CD4-positive, alpha-beta T cell treated with Interleukin-4 for 1 hour (primary cell): ENCODE data around the gene RFWD3.

Experiments used
- DNase-seq, 2 donors: peaks; one replicate each; pipeline ENCODE4 v3.0.0-alpha.2; 2020 to 2022

Gene RFWD3

DNA sequence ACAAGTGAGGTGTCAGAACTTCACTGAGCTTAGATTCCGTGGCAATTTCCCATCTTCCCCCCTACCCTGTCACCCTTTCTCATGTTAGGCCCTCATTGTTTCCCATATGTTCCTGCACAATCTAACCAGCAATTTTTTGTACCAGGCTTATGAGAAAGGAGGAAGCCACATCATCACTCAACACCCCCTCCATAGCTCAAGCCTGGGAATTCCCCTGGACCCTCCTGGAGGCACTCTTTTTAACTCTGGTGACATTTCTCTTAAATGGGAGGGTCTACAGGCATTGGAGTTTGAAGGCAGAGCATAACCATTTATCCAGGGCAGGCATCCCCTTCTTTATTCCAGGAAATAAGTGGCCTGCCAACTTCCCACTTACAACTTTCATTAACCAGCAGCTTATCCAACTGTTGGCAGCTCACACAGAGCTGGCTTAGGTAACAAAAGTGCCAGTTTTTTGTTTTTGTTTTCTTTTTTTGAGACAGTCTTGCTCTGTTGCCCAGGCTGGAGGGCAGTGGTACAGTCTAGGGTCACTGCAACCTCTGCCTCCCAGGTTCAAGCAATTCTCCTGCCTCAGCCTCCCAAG is 49.4 kb downstream of the RFWD3 start:
- DNase-seq = no peak

DNA sequence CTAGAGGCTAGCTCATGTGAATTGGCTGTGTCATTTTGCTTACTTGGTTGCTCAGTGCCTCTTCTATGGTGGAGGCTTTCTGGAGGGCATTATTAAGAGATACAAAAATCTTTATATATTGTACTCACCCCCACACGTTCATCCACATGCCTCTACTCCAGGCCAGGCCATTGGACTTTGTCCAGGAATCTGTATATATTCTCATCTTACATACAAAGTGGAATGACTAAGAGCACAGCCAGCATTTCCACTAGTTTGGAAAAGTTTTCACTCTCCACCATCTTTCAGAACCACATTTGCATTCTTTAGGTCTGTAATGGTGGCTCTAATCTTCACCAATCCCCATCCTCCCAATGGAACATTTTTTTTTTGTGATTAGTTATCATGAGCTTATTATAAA is 55.0 kb downstream of the RFWD3 start:
- DNase-seq = no peak

DNA sequence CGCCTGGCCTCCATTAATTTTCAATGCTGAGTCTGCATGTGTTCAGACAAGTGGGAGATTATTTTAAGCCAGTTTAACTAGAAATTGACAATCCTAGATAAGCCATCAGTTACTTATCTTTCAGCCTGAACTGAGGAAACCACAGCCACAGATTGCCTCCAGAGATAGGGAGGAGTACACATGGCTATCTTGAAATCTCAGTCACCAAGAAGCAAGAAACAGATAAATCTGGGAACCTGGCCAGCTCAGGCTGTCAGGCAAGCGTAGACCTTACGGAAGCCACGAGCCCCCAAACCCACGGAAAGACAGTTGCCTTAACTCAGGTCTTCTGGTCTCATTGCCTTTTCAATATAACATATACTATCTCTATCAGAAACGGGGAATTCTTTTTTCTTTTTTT is 57.7 kb downstream of the RFWD3 start:
- peak; percentile 62 to 84 for DNase-seq

DNA sequence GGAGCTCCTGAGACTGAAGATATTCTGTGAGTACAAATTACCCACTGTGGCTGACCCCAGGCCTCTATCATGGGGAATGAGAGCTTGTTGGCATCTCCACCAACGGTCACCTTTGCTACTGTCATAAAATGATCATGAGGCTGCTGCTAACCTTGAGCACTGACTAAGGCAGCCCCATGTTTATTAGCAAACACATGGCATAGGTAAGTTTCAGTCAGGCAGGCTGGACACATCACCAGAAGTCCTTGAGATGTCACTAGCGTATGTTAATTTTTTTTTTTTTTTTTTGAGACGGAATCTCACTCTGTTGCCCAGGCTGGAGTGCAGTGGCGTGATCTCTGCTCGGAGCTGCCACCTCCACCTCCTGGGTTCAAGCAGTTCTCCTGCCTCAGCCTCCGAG is 58.3 kb downstream of the RFWD3 start:
- DNase-seq = no peak

DNA sequence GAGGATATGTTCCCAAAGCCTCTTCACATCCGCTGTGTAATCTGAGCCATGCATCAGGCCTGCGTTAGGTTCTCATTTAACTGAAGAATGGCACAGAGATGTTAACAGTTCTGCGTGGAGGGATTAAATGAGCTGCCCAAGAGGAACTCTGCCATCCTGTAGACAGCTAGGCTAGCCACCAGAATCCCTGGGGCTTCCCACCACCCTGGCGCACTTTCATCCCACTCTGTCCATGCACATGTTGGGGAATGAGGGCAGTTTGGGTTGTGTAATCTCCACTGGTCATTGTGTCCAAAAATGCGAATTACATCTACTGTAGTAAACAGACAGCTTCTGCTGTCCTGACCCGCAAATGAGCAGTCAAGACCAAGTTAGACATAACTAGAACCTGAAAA is 58.7 kb downstream of the RFWD3 start:
- no peak for DNase-seq

DNA sequence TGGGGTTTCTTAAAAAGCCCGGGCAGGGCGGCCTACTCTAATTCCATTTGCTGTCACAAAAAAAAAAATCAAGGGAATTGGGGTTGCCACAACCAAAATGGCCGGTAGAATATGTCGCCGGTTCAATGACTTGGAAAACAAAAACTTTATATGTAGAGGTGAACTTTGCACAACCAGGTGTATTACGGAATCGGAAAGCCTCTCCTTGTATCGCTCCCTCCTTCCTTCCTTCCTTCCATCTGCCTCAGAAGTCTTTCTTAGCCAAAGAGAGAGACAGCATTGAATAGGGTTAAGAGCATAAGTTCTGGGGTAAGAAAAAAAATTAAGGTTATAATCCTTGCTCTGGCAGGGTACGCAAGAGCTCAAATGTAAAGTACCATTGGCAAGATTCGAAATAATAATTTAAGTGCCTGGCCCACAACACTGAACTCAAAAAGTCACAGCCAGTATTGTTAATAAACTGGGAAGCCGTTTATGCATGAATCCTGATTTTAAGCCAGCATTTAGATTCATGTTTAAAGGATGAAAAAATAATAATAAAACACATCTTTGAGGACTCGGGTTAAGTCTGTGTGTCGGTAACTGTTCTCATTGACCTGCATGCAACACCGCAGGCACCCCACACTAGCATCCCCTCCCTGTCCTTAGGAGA is 59.2 kb downstream of the RFWD3 start:
- no peak for DNase-seq

DNA sequence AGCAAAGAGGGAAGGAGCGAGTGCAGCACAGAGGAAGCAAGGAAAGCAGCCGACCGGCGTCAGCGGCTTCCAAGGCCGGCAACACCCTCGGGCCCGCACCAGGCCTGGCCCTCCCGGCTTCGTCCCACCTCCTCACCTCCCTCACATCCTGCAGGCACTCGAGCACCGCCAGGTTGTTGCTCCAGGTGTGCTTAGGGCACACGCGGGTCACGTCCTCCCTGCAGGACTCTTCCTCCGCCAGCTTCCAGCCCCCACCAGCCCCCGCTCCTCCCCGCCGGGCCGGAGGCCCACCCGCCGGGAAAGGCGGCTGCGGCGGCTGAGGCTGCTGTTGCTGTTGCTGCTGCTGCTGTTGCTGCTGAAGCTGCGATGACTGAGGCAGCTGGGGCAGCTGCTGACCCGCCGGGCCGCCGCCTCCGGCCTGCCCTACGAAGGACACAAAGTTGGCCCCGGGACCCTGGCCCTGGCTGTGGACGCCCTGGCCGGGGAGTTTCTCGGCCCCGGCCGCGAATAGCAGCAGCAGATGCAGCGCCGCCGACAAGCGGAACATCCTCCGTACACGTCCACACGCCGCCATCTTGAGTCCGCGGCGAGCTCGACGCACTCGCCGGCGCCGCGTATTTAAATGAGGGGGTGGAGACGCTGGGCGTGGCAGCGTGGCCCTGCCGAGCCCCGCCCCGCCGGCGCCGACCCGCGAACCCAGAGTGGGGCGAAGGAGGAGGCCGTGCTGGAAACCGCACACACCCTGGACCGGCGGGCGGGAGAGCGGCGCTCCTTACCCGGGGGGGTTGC is 60.0 kb downstream of the RFWD3 start, which contains the start of gene GLG1:
Gene GLG1 (minus strand): TSS at position 594 of the 789 bp plus-strand sequence. CDS start 20 bp downstream, at position 574.
- peak; percentile 88 to 91 for DNase-seq

DNA sequence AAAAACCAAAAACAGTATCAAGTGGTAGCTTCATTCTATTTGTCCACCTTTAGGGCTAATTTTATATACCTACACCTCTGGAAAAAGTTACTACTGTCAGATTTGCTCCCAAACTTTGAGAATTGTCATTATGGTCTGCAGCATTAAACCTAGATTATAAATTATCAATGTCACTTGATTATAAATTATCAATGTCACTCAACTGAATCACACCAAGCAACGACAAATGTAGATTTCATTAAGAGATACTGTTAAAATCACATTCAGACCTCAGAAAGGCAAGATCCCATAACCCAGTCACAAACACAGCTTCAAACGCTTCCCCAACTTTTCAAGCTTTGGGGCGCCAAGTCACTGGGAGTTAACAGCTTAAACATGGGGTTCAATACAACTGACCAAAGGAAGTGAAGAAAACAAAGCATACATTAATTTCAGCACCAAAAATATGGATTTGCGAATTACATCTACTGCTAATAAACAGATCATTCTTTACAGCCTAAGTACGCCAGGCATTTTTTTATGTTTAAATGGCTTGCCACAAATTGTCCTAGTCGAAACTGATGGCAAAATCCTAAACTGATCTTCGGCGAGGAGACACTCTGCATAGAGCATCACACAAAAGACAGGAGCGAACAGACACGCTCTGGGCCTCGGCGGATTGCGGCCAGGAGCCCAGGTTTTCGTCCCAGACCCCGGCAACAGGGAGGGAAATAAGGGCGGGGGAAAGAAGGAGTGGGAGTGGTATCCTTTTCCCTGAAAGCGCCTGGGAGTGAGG is 60.7 kb downstream of the RFWD3 start:
- DNase-seq = no peak

DNA sequence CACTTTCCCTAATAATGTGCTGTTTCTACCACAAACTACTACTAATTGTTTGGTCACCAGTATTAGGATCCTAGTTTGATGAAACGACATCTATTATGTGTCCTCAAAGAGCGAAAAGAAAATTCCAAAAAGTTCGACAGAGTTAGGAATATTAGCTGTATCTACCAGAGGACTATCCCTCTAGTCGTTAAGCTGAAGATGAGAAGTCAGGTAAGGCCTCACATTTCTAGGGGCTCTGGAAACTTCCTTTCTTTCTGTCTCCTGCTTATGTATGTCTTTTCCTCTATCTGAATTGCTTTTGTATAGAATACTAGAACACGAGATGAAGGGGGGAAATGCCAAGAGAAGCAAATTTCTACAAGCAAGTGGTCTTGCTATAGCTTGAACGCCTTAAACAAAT is 61.3 kb downstream of the RFWD3 start:
- DNase-seq = no peak

DNA sequence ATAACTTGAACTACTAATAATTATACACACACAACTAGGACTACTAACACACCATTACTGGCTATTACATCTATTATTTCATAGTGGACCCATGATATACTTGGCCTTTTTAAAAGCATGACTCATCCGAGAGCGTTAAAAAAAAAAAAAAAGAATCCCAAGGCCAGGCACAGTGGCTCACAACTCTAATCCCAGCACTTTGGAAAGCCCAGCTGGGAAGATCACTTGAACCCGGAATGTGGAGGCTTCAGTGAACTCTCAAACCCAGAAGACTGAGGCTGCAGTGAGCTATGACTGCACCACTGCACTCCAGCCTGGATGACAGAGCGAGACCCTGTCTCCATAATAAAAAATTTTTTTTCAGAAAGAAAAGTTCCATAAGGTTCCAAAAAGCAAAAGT is 62.8 kb downstream of the RFWD3 start:
- no peak for DNase-seq

DNA sequence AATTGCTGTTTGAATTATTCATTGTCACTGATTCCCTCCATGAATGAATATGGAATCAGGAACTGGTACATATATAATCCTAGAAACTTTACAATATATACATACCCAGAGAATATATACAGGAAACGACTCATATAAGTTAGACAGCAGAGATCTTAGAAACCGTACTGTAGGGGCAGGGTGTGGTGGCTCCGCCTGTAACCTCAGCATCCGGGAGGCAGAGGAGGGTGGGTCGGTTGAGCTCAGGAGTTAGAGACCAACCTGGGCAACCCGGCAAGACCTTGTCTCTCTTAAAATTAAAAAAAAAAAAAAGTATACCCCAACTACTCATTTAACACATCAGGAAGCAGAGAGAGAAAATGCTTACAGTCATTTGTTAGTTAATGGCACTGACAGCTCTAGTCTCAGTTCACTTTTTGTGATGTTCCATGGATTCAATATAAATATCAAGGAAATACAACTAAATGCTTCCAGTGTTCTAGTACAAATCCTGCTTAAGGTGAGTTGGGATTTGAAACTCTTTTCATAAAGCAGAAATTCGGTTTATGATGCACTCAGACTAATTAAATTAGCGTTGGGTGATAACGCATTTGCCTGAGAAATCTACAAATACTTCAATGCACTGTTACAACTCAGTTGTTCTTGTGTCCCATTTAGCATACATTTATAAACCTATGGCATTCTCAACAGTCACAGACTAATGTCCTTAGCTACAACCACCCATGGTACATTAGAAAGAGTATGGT is 65.4 kb downstream of the RFWD3 start:
- peak; percentile 75 to 78 for DNase-seq

DNA sequence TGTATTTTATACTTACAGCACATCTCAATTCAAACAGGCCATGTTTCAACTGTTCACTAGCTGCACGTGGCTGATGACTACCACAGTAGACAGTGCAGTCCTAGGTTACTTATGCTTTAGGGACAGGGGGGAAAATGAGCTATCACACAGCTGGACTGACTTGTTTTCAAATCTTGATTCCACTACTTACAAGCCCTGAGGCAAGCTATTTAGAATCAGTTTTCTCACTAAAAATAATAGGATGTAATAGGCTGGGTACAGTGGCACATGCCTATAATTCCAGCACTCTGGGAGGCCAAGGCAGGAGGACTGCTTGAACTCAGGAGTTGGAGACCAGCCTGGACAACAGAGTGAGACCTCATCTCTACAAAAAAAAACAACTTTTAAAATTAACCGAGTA is 70.1 kb downstream of the RFWD3 start:
- no peak for DNase-seq

DNA sequence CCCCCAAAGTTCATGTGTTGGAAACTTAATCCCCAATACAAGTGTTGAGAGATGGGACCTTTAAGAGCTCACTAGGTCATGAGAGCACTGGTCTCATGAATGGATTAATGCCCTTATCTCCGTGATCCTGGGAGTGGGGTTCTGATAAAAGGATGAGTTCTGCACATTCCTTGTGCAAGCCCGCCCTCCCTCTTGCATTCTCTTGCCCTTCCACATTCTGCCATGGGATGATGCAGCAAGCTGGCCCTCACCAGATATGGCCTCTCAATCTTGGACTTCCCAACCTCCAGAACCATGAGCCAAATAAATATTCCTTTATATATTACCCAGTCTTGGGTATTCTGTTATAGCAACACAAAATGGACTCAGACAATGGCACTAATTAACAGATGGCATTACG is 73.8 kb downstream of the RFWD3 start:
- no peak for DNase-seq

DNA sequence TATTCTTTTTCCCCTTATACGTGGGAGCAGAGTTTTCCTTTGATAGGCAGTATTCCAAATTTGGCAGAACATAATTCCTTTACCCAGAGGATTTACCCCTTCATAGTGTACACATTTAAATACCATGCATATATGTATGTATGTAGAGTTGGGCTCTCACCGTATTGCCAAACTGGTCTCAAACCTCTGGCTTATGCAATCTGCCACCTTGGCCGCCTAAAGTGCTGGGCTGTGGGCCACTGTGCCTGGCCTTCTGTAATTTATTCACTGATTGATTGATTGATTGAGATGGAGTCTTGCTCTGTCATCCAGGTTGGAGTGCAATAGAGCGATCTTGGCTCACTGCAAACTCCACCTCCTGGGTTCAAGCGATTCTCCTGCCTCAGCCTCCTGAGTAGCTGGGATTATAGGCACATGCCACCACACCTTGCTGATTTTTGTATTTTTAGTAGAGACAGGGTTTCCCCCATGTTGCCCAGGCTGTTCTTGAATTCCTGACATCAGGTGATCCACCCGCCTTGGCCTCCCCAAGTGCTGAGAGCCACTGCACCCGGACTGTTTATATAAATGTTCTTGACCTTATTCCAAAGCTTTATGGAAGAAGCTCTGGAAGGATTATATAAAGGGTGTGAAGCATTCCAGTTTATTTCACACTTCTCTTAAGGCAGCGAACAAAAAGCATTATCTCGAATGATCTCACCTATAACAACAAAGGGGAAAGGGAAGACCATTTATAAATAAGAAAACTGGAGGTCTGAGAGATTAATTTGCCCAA is 74.6 kb downstream of the RFWD3 start:
- no peak for DNase-seq

DNA sequence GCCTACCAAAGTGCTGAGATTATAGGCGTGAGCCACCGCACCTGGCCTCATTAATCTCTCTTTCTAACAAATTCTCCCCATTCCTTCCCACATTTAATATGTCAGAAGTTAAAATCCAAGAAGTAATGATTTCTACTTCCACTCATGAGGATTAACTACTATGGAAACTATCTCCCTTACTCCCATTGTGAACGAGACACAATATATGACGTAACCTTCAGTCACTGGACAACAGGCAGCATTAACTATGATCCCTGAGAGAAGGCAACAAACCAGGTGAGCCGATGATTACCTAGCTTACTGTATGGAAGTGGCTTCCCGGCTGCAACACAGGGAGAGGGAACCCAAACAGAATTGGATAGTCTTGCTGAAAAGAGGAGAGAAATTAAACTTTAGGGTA is 79.7 kb downstream of the RFWD3 start:
- DNase-seq = no peak

DNA sequence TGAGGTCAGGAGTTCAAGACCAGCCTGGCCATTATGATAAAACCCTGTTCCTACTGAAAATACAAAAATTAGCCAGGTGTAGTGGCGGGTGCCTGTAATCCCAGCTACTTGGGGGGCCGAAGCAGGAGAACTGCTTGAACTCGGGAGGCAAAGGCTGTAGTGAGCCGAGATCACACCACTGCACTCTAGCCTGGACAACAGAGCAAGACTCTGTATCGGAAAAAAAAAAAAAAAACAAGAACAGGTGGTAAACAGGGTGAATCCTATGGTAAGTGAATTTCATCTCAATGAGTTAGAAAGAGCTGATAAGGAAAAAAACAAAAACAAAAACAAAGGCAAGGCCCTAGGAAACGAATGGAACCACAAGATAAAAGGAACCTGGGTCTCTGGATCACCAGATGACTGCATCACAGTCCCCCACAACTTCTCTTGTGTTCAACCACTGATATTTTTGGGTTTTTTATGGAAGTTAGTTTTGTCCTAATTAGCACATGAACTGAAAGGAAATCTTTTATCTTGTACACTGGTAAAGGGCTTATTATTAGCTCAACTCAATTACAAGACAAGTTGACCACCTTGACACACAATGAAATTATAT is 80.7 kb downstream of the RFWD3 start:
- no peak for DNase-seq

DNA sequence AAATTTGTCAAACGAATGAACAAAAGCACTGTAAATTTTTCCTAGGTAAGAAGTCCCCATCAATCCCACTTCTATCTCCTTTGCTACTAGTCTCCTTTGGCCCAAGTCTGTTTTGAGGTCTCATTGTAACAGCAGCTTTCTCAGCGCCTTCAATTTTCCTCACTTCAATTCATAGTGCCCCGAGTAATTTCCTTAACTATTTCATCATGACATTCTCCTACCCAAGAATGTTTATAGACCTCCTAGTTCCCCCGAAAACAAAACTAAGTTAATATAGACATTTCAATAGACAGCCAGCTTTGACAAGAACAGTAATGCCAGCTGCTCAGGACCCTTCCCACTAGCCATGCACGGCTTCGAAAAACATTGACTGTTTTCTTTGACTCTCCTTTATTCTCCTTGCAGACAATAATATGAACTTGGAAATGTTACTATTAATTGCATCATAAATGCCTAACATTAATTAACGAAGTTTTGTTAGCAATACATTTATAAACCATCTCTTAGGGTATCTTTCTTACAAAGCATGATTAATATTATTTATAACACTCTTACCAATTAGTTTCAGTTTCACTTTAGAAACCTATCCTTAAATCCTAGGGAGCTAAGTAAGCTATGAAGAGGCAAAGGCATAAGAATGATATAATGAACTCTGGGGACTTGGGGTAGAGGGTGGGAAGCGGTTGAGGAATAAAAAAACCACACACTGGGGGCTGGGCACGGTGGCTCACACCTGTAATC is 82.6 kb downstream of the RFWD3 start:
- DNase-seq = no peak

DNA sequence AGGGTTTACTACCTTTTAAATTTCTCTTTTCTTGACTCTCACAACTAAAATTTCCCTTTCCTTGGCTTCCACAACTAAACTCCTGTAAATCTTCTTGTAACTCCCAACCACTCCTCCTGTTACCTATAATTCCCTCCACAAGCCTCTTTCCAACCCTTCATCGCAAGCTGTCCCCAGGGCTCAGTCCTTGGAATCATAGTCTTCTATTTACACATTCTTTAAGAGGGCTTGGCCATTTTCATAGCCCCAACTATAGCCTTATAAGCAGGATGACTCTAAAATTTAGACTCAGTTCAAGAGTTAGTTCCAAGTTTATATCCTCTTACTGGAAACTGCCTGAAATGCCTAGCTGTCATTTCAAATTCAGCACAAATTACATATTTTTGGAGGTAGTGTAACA is 83.7 kb downstream of the RFWD3 start:
- DNase-seq = no peak

DNA sequence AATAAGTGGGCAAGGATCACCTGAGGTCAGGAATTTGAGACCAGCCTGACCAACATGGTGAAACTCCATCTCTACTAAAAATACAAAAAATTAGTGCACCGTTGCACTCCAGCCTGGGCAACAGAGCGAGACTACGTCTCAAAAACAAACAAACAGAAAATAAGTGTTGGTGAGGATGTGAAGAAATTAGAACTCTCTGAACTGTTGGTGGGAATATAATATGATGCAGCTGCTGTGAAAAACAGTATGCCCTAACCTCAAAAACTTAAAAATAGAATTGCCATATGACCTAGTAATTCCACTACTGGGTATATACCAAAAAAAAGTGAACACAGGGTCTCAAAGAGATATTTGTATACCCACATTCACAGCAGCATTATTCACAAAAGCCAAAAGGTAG is 85.8 kb downstream of the RFWD3 start:
- DNase-seq = no peak

DNA sequence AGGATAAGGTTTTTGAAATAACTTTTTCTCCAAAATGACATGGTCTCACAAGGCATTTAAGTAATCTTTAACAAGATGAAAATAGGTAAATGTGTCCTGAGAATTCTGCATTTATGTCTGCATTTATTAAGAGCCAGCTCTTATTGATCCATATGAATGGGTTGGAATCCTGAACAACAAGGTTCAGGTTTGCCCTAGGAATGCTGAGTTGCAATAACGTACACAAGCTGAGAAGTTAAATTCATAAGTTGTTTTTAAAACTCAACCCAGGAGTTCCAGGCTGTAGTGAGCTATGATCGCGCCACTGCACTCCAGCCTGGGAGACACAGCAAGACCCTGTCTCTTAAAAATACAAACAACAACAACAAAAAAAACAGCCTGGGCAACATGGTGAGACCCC is 87.8 kb downstream of the RFWD3 start:
- DNase-seq = no peak

DNA sequence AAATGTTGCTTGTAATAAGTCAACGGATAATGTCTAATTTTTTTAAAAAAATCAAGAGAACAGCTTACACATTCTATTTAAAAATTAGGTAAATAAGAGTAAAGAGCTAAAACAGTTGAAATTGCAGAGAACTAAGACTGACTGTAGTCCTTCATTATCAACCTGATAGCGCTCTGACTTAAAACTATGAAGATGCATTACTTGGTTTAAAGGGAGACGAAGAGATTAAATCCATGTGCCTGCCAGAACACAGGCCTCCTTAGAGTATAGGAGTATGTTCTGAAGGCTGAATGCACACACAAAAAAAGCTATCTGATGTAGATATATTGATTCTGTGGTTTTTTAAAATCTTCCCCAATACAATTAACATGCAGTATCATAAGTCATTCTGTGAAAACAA is 88.2 kb downstream of the RFWD3 start:
- DNase-seq = no peak
